ENCODE results near the gene CACUL1. TPM values are rescaled to one million over a fixed set of nuclear protein-coding genes. Genes with fewer than 3 reads are reported as not detected.
"Not testable (repeated sequence)": the region's sequence is repeated elsewhere in the genome, so short reads cannot be mapped to it uniquely, and the experiment has no call there.

CACUL1 gene
- 10 to 100 TPM; 29.8 to 30.1 TPM for total RNA-seq

- ChIA-PET POLR2A (interaction anchor here (0.9 kb wide), 1 partner anchor 22 kb away, joined by 3 read pairs; no protein-coding TSS in a partner anchor), CTCF (interaction anchor here (0.9 to 1.2 kb wide), 3 partner anchors 20 to 28 kb away, joined by 3 read pairs; no protein-coding TSS in a partner anchor)
Observed at GRCh38 chr10:118754556-118755423, at the start of gene CACUL1. Gene CACUL1 (minus strand): TSS chr10:118754970. CDS start chr10:118754762, 208 bp downstream.

GRCh38 chr10:118804262-118804773 lies 49.5 kb upstream of the CACUL1 start:
- POLR2A ChIA-PET, result no interaction called here
- CTCF ChIA-PET, result no interaction called here

- CTCF ChIA-PET, result no interaction called here
- POLR2A ChIA-PET, result no interaction called here
Observed at GRCh38 chr10:118802126-118802793, 47.5 kb upstream of the CACUL1 start.

GRCh38 chr10:118800920-118801319 lies 46.1 kb upstream of the CACUL1 start:
- CTCF ChIA-PET, result no interaction called here
- POLR2A ChIA-PET, result no interaction called here

- ChIA-PET CTCF (no interaction called here), POLR2A (no interaction called here)
Observed at GRCh38 chr10:118799777-118800176, 45.0 kb upstream of the CACUL1 start.

- ChIA-PET CTCF (no interaction called here), POLR2A (no interaction called here)
Observed at GRCh38 chr10:118798231-118798662, 43.5 kb upstream of the CACUL1 start.

- POLR2A ChIA-PET, result not testable (repeated sequence)
- CTCF ChIA-PET, result interaction anchor here (0.6 kb wide), 1 partner anchor 8 kb away, joined by 3 read pairs; no protein-coding TSS in a partner anchor
Observed at GRCh38 chr10:118794971-118795370, 40.2 kb upstream of the CACUL1 start.

- POLR2A ChIA-PET, result no interaction called here
- CTCF ChIA-PET, result no interaction called here
Observed at GRCh38 chr10:118793545-118793944, 38.8 kb upstream of the CACUL1 start.

GRCh38 chr10:118792526-118792925 lies 37.8 kb upstream of the CACUL1 start:
- ChIA-PET POLR2A (no interaction called here), CTCF (no interaction called here)

- POLR2A ChIA-PET, result no interaction called here
- CTCF ChIA-PET, result no interaction called here
Observed at GRCh38 chr10:118790058-118790457, 35.3 kb upstream of the CACUL1 start.

- ChIA-PET POLR2A (no interaction called here), CTCF (no interaction called here)
Observed at GRCh38 chr10:118785551-118785950, 30.8 kb upstream of the CACUL1 start.

- POLR2A ChIA-PET, result no interaction called here
- CTCF ChIA-PET, result no interaction called here
Observed at GRCh38 chr10:118783776-118784545, 29.2 kb upstream of the CACUL1 start.

- CTCF ChIA-PET, POLR2A ChIA-PET: not testable (repeated sequence)
Observed at GRCh38 chr10:118782916-118783465, 28.2 kb upstream of the CACUL1 start.

- ChIA-PET POLR2A (no interaction called here), CTCF (no interaction called here)
Observed at GRCh38 chr10:118781541-118781940, 26.8 kb upstream of the CACUL1 start.

- ChIA-PET POLR2A (no interaction called here), CTCF (no interaction called here)
Observed at GRCh38 chr10:118778727-118779126, 24.0 kb upstream of the CACUL1 start.

- ChIA-PET CTCF (no interaction called here), POLR2A (no interaction called here)
Observed at GRCh38 chr10:118776960-118777359, 22.2 kb upstream of the CACUL1 start.

GRCh38 chr10:118776033-118776432 lies 21.3 kb upstream of the CACUL1 start:
- CTCF ChIA-PET, result no interaction called here
- POLR2A ChIA-PET, result no interaction called here

- CTCF ChIA-PET, result no interaction called here
- POLR2A ChIA-PET, result no interaction called here
Observed at GRCh38 chr10:118775478-118775877, 20.7 kb upstream of the CACUL1 start.

GRCh38 chr10:118773041-118773440 lies 18.3 kb upstream of the CACUL1 start:
- ChIA-PET POLR2A (no interaction called here), CTCF (interaction anchor here (0.7 kb wide), 1 partner anchor 26 kb away, joined by 3 read pairs; no protein-coding TSS in a partner anchor)

- POLR2A ChIA-PET, result no interaction called here
- CTCF ChIA-PET, result no interaction called here
Observed at GRCh38 chr10:118771976-118772375, 17.2 kb upstream of the CACUL1 start.
